ENCODE results near the gene PYCR2.

DNA sequence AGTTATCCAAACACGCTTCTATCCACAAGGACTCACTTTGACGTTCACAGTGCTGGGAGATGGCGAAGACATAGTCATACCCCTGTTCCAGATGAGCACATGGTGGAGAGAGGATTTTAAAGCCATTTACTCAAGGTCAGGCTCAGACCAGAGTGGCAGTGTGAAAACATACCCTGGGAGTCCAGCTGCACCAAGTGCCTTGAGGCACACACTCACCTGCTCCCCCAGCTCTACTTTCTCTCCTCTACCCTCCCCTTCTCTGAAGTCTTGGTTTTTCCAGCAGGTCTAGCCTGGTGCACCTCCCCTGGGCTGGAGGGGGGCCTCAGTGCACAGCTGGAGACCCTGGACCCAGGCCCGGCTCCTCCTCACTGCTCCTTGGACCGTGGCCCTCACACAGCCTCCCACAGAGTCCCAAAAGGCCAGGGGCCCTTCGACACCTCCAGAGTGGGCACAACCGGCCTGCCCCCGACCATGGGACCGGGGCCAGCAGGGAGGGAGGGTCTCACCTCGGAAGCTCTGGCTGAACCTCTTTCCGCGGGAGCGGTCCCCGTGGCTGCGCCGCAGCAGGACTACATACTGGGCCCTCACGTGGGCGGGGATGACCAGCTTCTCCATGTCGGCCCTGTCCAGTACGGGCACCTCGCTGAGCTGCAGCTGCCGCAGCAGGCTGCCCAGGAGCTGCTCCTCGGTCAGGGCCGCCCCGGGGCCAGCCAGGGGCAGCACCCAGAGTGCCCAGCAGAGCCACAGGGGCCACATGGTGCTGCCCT is 16.5 kb upstream of the PYCR2 start:
- TF ChIP-seq CTCF (IDR thresholded peaks at IDR 0.05) (no peak), PBX3 (IDR thresholded peaks at IDR 0.05) (no peak), CBX8 (IDR thresholded peaks at IDR 0.05) (no peak), BHLHE40 (IDR thresholded peaks at IDR 0.05; ENCODE audit: low read depth, low read length) (no peak), JUN (IDR thresholded peaks at IDR 0.05) (no peak), FOSB (CRISPR knock-in tag; IDR thresholded peaks at IDR 0.05) (no peak), KDM1A (IDR thresholded peaks at IDR 0.05; ENCODE audit: low read depth) (no peak)
- TF ChIP-seq, protein P1, sequence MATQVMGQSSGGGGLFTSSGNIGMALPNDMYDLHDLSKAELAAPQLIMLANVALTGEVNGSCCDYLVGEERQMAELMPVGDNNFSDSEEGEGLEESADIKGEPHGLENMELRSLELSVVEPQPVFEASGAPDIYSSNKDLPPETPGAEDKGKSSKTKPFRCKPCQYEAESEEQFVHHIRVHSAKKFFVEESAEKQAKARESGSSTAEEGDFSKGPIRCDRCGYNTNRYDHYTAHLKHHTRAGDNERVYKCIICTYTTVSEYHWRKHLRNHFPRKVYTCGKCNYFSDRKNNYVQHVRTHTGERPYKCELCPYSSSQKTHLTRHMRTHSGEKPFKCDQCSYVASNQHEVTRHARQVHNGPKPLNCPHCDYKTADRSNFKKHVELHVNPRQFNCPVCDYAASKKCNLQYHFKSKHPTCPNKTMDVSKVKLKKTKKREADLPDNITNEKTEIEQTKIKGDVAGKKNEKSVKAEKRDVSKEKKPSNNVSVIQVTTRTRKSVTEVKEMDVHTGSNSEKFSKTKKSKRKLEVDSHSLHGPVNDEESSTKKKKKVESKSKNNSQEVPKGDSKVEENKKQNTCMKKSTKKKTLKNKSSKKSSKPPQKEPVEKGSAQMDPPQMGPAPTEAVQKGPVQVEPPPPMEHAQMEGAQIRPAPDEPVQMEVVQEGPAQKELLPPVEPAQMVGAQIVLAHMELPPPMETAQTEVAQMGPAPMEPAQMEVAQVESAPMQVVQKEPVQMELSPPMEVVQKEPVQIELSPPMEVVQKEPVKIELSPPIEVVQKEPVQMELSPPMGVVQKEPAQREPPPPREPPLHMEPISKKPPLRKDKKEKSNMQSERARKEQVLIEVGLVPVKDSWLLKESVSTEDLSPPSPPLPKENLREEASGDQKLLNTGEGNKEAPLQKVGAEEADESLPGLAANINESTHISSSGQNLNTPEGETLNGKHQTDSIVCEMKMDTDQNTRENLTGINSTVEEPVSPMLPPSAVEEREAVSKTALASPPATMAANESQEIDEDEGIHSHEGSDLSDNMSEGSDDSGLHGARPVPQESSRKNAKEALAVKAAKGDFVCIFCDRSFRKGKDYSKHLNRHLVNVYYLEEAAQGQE (IDR thresholded peaks at IDR 0.05) = no peak
- TF ChIP-seq, protein P2, sequence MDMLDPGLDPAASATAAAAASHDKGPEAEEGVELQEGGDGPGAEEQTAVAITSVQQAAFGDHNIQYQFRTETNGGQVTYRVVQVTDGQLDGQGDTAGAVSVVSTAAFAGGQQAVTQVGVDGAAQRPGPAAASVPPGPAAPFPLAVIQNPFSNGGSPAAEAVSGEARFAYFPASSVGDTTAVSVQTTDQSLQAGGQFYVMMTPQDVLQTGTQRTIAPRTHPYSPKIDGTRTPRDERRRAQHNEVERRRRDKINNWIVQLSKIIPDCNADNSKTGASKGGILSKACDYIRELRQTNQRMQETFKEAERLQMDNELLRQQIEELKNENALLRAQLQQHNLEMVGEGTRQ (IDR thresholded peaks at IDR 0.05) = no peak
- TF ChIP-seq, protein P3, sequence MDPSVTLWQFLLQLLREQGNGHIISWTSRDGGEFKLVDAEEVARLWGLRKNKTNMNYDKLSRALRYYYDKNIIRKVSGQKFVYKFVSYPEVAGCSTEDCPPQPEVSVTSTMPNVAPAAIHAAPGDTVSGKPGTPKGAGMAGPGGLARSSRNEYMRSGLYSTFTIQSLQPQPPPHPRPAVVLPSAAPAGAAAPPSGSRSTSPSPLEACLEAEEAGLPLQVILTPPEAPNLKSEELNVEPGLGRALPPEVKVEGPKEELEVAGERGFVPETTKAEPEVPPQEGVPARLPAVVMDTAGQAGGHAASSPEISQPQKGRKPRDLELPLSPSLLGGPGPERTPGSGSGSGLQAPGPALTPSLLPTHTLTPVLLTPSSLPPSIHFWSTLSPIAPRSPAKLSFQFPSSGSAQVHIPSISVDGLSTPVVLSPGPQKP (IDR thresholded peaks at IDR 0.05; ENCODE audit: low read depth, low read length) = no peak

Data from A549 (cell line).